PC-9 (cell line): ENCODE data around the gene NUCB1. TPM values are rescaled to one million over a fixed set of nuclear protein-coding genes. Genes with fewer than 3 reads are reported as not detected.
A peak's percentile ranks its signal among the peaks of the same experiment; 100 is the strongest.

Experiments
- BruUV-seq: library from RNA; stranded (reverse); fragments of 400-500 nt; replicated peaks from 2 replicates; lab custom pipeline; 2021; lab: Mats Ljungman, UMichigan
- CTCF ChIA-PET: fragments of 300-600 bp; sonication (Branson Sonifier 250); formaldehyde crosslinking; loops from one replicate; lab custom pipeline; 2022; ENCODE audit warnings: antibody characterized with exemption; lab: Charles Lee
- POLR2A ChIA-PET: fragments of 300-600 bp; sonication (Branson Sonifier 250); formaldehyde crosslinking; loops from one replicate; lab custom pipeline; 2022; ENCODE audit warnings: antibody characterized with exemption; ENCODE audit not compliant: unreplicated experiment; lab: Charles Lee
- DNase-seq, 2 experiments: peaks; one replicate each; pipeline versions ENCODE4 v3.0.0 to v3.0.0-alpha.2; 2015 to 2022; ENCODE audit warnings: mixed read lengths in 1 of 2
- H2AFZ ChIP-seq: fragments of 200-600 bp; sonication (generic); 2 replicates; pipeline ENCODE4 v1.8.1; 2017; ENCODE audit warnings: antibody characterized with exemption
- H3F3A ChIP-seq: fragments of 200-600 bp; sonication (generic); 2 replicates; pipeline ENCODE4 v1.8.1; 2017; ENCODE audit warnings: antibody characterized with exemption, mild to moderate bottlenecking, low read depth; ENCODE audit not compliant: insufficient read depth
- H3K27ac ChIP-seq: fragments of 200-600 bp; sonication (generic); 2 replicates; pipeline ENCODE4 v1.6.1; 2016; ENCODE audit warnings: mixed run types
- H3K27me3 ChIP-seq: fragments of 200-600 bp; sonication (generic); 2 replicates; pipeline ENCODE4 v1.6.1; 2016; ENCODE audit warnings: low read depth, mixed run types; ENCODE audit not compliant: insufficient read depth
- H3K36me3 ChIP-seq: fragments of 200-600 bp; sonication (generic); 2 replicates; pipeline ENCODE4 v1.6.1; 2016; ENCODE audit warnings: low read depth, mixed run types
- H3K4me1 ChIP-seq: fragments of 200-600 bp; sonication (generic); replicated peaks from 2 replicates; pipeline ENCODE4 v1.6.1; 2016; ENCODE audit warnings: mixed run types; ENCODE audit not compliant: insufficient read depth
- H3K4me2 ChIP-seq: fragments of 200-600 bp; sonication (generic); 2 replicates; pipeline ENCODE4 v1.6.1; 2017; ENCODE audit warnings: mixed run types
- H3K4me3 ChIP-seq: fragments of 200-600 bp; sonication (generic); 2 replicates; pipeline ENCODE4 v1.6.1; 2016; ENCODE audit warnings: mixed run types
- H3K79me2 ChIP-seq: fragments of 200-600 bp; sonication (generic); 2 replicates; pipeline ENCODE4 v1.6.1; 2017; ENCODE audit warnings: low read depth, mixed run types
- H3K9me2 ChIP-seq: fragments of 200-600 bp; sonication (generic); 2 replicates; pipeline ENCODE4 v1.8.1; 2017; ENCODE audit warnings: mild to moderate bottlenecking; ENCODE audit not compliant: insufficient read depth
- H3K9me3 ChIP-seq: fragments of 200-600 bp; sonication (generic); 2 replicates; pipeline ENCODE4 v1.8.1; 2016; ENCODE audit warnings: low read depth; ENCODE audit not compliant: insufficient read depth
- H4K20me1 ChIP-seq: fragments of 200-600 bp; sonication (generic); 2 replicates; pipeline ENCODE4 v1.8.1; 2017; ENCODE audit not compliant: insufficient read depth
- CTCF ChIP-seq: fragments of 200-600 bp; sonication (generic); conservative IDR thresholded peaks from 2 replicates; pipeline ENCODE4 v1.6.1; 2017; ENCODE audit warnings: mixed run types, antibody characterized with exemption, mild to moderate bottlenecking, moderate library complexity
- EZH2 ChIP-seq: fragments of 200-600 bp; sonication (generic); IDR thresholded peaks from 2 replicates; pipeline ENCODE4 v1.8.0; 2017; ENCODE audit warnings: antibody characterized with exemption, low read depth
- intact Hi-C: fragments of 100-400 bp; cut with micrococcal nuclease; formaldehyde crosslinking; loops from one replicate; pipeline ENCODE4 v1.10.0; 2022; ENCODE audit not compliant: unreplicated experiment
- total RNA-seq: library from RNA; stranded (reverse); gene quantifications from 2 replicates; pipeline ENCODE4 v1.2.3, GENCODE V29; 2021

Gene NUCB1
- total RNA-seq, 1 experiment from 2014 or later: 185 TPM

GRCh38 chr19:48872182-48872883 lies 27.8 kb upstream of the NUCB1 start, which contains the start of gene PPP1R15A:
TSS of gene PPP1R15A (plus strand) at chr19:48872421. CDS start at chr19:48873234, 813 bp downstream.
- H3K79me2 ChIP-seq: peaks cover 44% of the 10 kb centered on the region
- no peak within 1 kb of the TSS for H2AFZ ChIP-seq
- peak within 1 kb of the TSS; percentile 97 for H3K27ac ChIP-seq
- H3F3A ChIP-seq: peaks cover 39% of the 10 kb centered on the region
- H4K20me1 ChIP-seq: peaks cover 34% of the 10 kb centered on the region
- DNase-seq: peak; percentile 95 to 98
- H3K36me3 ChIP-seq: peaks cover 27% of the 10 kb centered on the region
- intact Hi-C loops: loop anchor here (2.0 to 5.0 kb wide), 3 partner anchors 35 to 770 kb away; partner anchors contain the start of genes BCAT2, HSD17B14, RRAS and SCAF1
- POLR2A ChIA-PET: interaction anchor here (0.6 to 1.1 kb wide), 7 partner anchors 9 to 343 kb away, joined by 3 to 6 read pairs (median 4); partner anchors contain the start of genes DHDH and NUCB1
- BruUV-seq: TSS peak; percentile 69
- peaks cover 2% of the 10 kb centered on the region; the same call in 1 of the 2 replicates for H3K27me3 ChIP-seq
- H3K4me2 ChIP-seq: peak within 1 kb of the TSS; percentile 100
- no peaks in the 10 kb centered on the region for H3K9me2 ChIP-seq
- CTCF ChIA-PET: interaction anchor here (0.5 kb wide), 1 partner anchor 331 kb away, joined by 5 read pairs; no protein-coding TSS in a partner anchor
- TF ChIP-seq CTCF: peak; percentile 39; the same call in 1 of the 2 replicates
- no peak for TF ChIP-seq EZH2
- peak within 1 kb of the TSS; percentile 93 for H3K4me3 ChIP-seq
- H3K4me1 ChIP-seq: peaks cover 22% of the 10 kb centered on the region
- no peaks in the 10 kb centered on the region for H3K9me3 ChIP-seq

GRCh38 chr19:48872884-48873475 lies 27.1 kb upstream of the NUCB1 start:
- BruUV-seq: no TSS peak
- peak overlapping the region; percentile 93 for H3K4me3 ChIP-seq
- CTCF ChIA-PET: interaction anchor here (0.5 kb wide), 1 partner anchor 332 kb away, joined by 5 read pairs; no protein-coding TSS in a partner anchor
- peak overlapping the region; percentile 97 for H3K27ac ChIP-seq
- H3F3A ChIP-seq: peaks cover 44% of the 10 kb centered on the region
- peak; percentile 85 to 92 for DNase-seq
- H3K4me2 ChIP-seq: peak overlapping the region; percentile 100
- H3K9me2 ChIP-seq: no peaks in the 10 kb centered on the region
- H4K20me1 ChIP-seq: peaks cover 40% of the 10 kb centered on the region
- POLR2A ChIA-PET: interaction anchor here (1.1 kb wide), 1 partner anchor 121 kb away, joined by 6 read pairs; no protein-coding TSS in a partner anchor
- TF ChIP-seq CTCF (no peak), EZH2 (no peak)
- H3K79me2 ChIP-seq: peaks cover 44% of the 10 kb centered on the region
- H3K9me3 ChIP-seq: no peaks in the 10 kb centered on the region
- H3K4me1 ChIP-seq: peaks cover 22% of the 10 kb centered on the region
- H3K27me3 ChIP-seq: no peaks in the 10 kb centered on the region
- peaks cover 27% of the 10 kb centered on the region for H3K36me3 ChIP-seq
- intact Hi-C loops: loop anchor here (2.0 to 5.0 kb wide), 3 partner anchors 36 to 769 kb away; partner anchors contain the start of genes BCAT2, HSD17B14, RRAS and SCAF1
- no peak overlapping the region for H2AFZ ChIP-seq
